GM13977 (cell line): Measurements from ENCODE around the gene CROCC2.

Experiments
- DNase-seq: peaks from one replicate; pipeline ENCODE4 v3.0.0; 2012; ENCODE audit warnings: low spot score
- in situ Hi-C: fragments of 300-500 bp; cut with MboI; formaldehyde crosslinking; loops from one replicate; pipeline ENCODE4 v1.12.0; 2022; ENCODE audit warnings: low sequenced_read_pairs, low pct_unique_long_range_greater_than_20kb, mixed read lengths, inconsistent platforms; ENCODE audit not compliant: unreplicated experiment
- TF ChIP-seq, protein P1 (sequence below): IDR thresholded peaks from 2 replicates; pipeline ENCODE4 v1.5.1; 2012; ENCODE audit warnings: mild to moderate bottlenecking, control low read depth; ENCODE audit not compliant: insufficient read depth; ENCODE audit errors: extremely low read depth, missing control alignments

The CROCC2 gene

DNA sequence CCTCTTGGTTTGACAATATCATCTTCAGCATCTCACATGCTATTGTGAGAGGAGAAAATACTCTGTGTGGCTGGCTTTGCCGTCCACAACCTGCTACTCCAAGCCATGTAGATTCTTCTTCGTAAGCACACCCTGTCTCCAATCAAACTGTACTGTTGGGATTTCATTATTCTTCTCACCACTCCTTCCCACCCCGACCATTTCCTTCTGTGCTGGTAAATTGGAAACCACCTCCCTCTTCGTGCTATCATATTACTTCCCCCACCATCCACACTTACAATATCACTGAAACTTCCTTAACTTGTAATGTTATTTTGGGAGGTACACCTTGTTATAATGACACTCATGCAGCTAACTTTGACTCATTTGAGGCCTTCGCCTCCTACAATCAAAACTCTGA is 40.7 kb upstream of the CROCC2 start:
- in situ Hi-C loops: no loop called here
- TF ChIP-seq, protein P1, sequence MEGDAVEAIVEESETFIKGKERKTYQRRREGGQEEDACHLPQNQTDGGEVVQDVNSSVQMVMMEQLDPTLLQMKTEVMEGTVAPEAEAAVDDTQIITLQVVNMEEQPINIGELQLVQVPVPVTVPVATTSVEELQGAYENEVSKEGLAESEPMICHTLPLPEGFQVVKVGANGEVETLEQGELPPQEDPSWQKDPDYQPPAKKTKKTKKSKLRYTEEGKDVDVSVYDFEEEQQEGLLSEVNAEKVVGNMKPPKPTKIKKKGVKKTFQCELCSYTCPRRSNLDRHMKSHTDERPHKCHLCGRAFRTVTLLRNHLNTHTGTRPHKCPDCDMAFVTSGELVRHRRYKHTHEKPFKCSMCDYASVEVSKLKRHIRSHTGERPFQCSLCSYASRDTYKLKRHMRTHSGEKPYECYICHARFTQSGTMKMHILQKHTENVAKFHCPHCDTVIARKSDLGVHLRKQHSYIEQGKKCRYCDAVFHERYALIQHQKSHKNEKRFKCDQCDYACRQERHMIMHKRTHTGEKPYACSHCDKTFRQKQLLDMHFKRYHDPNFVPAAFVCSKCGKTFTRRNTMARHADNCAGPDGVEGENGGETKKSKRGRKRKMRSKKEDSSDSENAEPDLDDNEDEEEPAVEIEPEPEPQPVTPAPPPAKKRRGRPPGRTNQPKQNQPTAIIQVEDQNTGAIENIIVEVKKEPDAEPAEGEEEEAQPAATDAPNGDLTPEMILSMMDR: no peak
- no peak for DNase-seq

DNA sequence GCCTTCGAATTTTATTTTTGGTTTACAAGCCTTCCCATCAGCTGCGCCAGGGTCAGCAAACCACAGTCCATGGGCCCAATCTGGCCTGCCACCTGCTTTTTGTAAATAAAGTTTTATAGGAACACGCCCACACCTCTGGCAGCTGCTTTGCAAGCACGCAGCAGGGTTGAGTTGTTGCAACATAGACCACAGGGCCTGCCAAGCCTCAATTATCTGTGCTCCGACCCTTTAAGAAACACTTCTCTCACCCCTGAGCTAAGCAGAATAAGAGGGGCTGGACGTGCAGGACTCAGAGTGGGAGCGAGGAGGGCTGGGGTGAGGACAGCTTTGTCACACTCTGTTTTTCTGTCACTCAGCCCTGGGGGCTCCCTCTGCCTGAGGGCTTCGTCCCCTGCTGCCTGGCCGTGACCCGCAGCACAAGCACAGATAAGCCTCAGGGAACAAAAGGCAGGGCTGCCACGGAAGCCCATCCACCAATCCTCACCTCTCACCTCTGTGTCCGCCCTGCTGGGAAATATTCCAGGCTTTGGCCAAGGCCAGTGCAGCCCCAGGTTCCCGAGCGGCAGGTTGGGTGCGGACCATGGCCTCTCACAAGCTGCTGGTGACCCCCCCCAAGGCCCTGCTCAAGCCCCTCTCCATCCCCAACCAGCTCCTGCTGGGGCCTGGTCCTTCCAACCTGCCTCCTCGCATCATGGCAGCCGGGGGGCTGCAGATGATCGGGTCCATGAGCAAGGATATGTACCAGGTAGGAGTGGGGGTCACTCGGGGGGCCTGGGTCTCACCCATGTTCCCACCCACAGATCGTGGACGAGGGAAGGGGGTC is 37.6 kb upstream of the CROCC2 start, which contains the start of gene AGXT:
TSS of gene AGXT (plus strand) at position 539 of the 823 bp plus-strand sequence. CDS start at position 581, 42 bp downstream.
- TF ChIP-seq, protein P1: no peak
- in situ Hi-C loops: no loop called here
- no peak for DNase-seq

- TF ChIP-seq, protein P1: no peak
- in situ Hi-C loops: no loop called here
- no peak for DNase-seq
These were observed 36.8 kb upstream of the CROCC2 start for GRCh38 chr2:240869109-240869955.

- no peak for DNase-seq
These were observed 35.9 kb upstream of the CROCC2 start for GRCh38 chr2:240869956-240870875.

GRCh38 chr2:240871071-240871958 is 34.8 kb upstream of the CROCC2 start:
- no peak for DNase-seq
- in situ Hi-C loops: no loop called here
- TF ChIP-seq, protein P1: no peak

More at GRCh38 chr2:240869956-240870875, 35.9 kb upstream of the CROCC2 start:
- in situ Hi-C loops: no loop called here
- TF ChIP-seq, protein P1: no peak
